GM20431 (cell line): ENCODE measurements around the gene ID3.

Experiments used
- in situ Hi-C: fragments of 300-500 bp; cut with MseI, MboI; formaldehyde crosslinking; loops from one replicate; pipeline ENCODE4 v1.15.0; 2020; ENCODE audit warnings: low sequenced_read_pairs; ENCODE audit not compliant: unreplicated experiment

Gene ID3

DNA sequence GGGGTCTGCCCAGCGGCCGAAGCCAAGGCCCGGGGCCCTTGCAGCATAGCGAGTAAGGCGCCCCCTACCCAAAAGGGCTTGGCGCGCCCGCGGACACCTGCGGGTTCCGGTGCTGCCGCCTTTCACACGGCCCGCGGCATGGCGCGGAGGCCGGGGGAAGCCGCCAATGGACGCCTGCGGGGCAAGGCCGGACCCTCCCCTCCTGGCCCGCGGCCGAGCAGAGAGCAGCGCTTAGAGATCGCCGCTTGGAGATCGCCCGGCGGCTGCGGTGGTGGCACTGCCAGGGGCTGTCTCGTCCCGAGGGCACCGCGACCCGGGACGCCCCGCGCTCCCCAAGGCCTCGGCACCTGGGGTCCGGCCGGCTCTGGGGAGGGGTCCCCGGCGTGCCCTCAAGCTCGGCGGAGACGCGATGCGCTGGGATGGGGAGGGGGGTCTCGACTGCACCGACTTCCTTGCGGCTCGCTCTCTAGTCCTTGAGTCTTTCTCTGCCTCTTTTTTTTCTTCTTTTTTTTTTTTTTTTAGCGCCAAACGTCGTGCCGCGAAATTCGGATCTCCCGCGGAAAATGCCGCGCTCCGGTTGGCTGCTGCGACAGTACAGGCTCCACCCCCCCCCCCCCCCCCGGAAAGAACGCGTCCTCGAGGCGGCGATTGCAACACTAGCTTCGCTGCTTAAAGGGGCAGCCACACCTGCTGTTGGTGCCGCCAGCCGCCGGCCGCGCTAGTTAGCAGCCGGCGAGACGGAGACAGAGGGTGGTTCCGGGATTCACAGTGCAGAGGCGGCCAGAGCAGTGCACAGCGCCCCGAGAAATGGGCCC, 28.3 kb downstream of the ID3 start, which contains the start of gene E2F2:
Gene E2F2 (minus strand): TSS at position 487 of the 815 bp plus-strand sequence. CDS start 440 bp downstream, at position 47.
- in situ Hi-C loops: no loop called here

DNA sequence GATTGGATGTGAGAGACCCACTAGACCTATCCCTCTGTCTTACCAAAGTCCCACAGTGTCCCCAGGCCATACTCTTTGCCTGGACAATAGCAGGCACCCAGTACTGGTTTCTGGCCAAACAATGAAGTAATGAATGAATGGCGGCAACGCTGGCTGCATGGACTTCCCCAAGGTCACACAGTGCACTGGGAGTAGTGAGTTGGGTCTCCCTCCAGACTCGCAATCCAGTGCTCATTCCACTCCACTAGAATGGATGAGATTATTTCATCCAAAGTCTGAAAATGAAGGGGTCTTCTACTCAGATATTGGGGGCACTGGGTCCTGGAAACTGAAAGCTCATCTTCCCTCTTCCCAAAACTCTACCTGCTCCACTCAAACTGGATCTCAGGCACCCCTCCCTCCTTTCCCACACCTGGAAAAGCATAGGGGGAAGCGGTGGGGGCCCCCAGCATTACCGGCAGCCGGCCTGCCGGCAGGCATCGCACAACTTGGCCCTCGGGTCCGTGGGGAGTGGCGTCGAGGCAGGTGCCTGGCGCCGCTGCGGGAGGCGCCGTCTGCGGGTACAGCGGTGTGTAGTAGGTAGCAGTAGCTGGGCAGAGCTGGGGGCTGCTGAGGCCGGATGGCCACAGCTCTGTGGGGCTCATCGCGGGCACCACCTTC, 29.1 kb downstream of the ID3 start:
- in situ Hi-C loops: no loop called here

DNA sequence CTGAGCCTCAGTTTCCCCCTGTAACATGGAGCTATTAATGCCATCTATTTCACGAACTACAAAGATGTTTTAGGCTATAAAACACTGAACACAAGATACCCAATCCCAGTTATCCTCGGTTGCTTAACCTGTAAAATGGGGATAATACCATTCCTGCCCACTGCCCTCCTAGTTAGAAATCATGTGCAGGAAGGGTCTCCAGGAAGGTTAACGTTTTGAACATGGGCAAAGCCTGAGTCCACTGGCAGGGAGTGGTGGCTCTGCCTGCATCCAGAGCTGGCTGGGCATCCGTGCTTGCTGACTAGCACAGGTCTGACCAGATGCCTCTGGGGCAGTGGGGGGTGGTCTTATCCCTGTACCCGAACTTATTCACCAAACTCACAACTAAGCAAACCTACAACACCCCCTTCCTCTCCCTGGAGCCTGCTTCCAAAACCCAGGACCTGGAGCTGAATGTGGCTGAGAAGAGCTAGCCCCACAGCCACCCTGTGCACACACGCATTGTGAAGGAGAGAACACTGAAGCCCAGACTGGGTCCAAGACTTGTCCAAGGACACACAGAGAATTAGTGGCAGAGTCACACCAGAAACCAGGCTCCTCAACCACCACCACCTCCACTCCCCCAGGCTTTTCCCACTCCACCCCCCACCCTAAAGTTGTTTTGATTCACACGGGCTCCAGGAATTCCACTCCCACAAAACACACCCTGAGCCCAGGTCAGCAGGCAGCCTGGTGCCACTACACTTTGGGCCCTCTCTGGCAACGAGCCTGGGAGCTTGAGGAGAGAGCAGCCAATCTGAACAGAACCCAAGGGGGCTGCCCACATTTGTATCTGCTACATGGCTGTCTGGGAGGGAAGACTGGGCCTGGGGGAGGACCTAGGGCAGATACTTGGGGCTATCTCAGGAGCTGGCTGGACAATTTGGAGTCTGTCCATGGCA, 29.9 kb downstream of the ID3 start:
- in situ Hi-C loops: no loop called here

GRCh38 chr1:23528250-23528978, 30.9 kb downstream of the ID3 start:
- in situ Hi-C loops: no loop called here

- in situ Hi-C loops: no loop called here
Measured at GRCh38 chr1:23527900-23528249, 31.4 kb downstream of the ID3 start.

DNA sequence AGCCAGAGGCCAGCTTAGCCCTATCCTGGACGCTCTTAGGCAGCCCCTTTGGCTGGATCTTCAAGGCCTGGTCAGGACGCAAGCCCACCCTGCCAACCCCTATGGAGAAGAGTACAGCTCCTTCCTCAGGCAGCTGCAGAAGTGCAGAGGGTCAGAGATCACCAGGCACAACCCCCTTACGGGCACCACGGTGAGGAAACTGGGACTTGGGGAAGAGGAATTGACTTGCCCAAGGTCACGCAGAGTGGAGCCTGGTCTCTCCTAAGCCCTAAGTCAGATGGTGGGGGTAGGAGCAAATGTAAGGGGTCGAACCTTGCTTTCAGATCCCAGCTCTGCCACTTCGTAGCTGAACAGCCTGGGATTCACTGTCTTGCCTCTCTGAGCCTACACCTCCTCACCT, 31.9 kb downstream of the ID3 start:
- in situ Hi-C loops: no loop called here

DNA sequence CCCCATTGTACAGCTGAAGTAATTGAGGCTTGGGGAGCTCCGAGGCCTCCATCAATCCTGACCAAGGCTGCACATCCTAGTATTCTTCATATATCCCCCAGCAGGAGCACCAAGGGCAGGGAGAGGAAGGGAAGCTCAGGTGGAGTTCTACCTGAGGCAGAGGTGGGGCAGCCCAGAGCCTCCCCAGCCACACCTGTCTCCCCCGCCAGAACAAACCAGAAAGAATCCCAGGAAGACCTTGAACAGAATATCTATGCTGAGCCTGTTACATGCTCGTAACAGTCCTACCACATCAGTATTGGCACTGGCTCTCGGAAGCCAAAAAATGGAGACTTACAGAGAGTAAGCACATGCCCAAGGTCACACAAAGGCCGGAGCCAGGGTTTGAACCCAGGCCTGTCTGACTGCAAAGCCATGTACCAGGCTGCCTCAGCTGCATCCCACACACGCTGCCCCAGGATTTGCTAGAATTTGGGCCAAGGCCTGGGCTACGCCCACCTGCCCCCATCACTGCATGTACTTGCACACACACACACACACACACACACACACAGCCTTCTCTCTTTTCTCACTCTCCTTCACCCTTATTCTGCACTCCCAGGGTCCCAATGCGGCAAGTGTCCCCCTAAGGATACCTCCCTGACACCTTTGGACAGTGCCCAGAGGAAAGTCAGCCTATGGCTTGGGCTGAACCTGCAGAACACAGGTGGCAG, 32.8 kb downstream of the ID3 start:
- in situ Hi-C loops: no loop called here

GRCh38 chr1:23525558-23526250, 33.6 kb downstream of the ID3 start:
- in situ Hi-C loops: no loop called here

DNA sequence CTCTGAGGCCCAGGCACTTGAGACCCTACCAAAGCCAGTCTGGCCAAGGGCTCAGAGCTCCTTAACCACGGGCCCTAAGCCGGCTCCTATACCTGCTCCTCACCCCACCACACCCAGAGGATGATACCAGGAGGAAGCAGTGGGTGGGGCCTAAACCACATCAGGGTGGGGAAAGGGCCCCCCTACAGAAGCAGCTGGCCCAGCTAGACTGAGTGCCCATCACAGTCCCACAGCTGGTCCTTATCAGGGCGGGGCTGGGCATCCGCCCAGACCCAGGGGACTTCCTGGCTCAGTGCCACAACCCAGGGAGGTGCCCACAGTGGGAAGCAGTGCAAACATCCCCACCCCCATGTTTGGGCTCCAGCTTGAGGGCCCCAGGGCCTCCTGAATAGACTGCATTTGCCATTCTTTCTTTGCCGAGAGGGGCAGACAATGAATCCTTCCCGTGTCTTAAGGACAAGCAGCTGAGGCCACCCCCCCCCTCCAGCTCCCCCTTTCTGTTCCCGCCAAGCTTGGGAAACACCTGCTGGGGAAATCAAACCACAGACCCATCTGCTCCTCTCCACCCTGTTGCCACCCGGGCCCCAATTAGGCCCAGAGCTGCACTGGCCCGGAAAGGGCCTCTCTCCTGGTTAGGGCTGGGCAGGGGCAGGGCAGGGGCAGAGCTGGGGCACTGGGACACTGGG, 34.4 kb downstream of the ID3 start:
- in situ Hi-C loops: no loop called here

DNA sequence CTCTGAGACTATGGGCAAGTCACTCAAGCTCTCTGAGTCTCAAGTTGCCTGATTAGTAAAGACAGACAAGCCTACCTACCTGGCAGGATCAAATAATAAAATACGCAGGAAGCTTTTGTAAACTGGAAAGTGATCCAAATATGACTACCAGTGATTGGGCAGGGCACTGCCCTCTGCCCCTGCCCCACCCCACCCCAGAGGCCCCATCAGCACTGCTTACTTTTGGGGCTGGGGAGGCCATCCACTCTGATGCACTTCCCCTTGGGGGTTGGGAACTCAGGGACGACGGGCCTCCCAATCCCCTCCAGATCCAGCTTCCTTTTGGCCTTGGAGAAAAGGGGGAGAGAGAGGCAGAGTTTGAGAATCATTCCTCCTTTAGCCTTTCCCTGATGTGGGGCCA, 35.1 kb downstream of the ID3 start:
- in situ Hi-C loops: no loop called here

DNA sequence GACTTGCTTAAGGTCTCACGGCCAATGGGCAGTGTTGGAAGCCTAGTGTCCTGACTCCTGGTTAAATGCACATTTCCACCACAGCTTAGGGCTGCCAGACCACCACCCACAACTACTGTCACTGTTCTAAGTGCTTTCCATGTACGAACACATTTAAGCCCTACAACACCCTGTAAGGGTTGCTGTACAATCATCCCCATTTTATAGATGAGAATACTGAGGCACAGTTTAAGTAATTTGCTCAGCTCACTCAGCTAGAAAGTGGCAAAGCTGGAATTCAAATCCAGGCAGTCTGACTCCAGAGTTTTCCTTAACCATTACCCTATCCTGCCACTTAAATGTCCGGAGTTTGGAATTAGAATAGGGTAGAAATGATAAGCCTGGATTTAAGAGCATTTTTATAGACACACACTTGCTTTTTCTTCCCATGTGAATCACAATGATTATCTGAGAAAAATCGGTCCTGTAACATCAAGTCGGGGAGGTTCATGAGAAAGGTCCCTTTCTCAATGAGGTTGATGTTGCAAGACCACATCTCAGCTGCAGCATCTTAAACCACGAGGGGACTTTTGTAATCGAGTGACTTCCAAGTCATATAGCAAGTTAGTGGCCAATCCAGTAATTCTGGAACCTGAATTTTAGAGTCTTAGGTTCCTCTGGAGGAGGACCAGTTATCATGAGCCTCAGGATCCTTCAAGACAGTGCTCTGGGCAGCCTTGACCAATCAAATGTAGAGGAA, 36.9 kb downstream of the ID3 start:
- in situ Hi-C loops: no loop called here

DNA sequence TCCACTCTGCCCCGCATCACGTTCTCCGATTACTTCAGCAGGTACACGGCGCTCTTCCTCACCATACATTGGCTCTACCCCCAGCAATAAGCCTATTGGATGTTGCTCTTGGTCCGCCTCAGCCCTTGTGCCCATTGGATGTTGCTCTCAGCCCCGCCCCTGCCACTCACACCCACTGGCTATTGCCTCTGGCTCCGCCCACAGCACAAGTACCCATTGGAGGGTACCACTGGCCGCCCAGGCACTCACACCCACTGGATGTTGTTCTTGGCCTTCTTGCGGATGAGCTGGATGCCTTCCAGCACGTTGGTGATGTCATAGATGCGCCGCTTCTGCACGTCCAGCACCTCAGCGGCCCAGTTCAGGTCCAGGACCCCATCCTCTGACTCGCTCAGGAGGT, 37.7 kb downstream of the ID3 start:
- in situ Hi-C loops: no loop called here

DNA sequence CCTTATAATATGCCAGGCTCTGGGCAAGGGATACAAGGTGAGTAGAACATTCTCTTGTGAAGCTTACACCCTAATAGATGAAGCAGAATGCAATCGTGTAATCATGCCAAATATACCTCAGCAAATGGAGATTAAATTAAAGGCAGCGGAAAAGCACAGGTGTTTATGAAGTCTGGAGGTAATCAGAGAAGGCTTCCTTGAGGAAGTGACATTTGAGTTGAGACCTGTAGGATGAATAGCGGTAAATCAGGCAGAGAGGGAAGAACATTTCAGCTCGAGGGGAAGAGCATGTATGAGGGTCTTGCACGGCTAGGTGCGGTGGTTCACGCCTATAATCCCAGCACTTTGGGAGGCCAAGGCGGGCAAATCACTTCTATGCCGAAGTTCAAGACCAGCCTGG, 41.7 kb downstream of the ID3 start:
- in situ Hi-C loops: no loop called here

DNA sequence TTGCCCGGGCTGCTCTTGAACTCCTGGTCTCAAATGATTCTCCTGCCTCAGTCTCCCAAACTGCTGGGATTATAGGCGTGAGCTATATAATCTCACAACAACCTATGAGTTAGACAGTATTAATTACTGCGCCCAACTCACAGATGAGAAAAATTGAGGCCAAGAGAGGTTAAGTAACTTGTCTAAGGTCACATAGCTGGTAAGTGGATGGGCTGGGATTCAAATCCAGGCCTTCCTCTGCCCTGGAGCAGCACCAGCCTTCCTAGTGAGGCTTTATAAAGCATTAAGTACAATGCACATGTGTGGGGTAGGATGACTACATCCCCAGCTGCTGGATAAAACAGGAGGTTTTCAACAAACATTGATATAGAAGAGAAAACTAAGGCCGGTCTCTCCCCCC, 43.4 kb downstream of the ID3 start:
- in situ Hi-C loops: no loop called here

DNA sequence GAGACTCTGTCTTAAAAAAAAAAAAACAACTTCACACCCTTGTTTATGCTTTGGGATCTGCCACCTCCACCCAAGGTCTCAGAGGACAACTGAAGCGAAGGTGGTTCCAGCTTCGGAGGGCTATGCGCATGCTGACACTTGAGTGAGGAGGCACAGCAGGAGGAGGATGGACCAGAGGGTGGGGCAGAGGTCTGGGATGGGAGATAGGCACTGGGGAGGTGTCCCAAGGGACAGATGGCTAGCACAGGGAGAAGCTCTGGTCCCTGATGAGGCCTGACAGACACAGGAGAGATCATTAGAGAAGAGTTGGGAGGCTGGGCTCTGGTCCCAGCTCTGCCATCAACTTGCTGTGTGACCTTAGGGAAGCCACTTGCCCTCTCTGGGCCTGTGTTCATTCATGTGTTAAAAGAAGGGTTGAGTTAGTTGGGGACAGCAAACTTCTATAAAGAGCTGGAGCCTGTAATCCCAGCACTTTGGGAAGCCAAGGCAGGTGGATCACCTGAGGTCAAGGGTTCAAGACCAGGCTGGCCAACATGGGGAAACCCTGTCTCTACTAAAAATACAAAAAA, 45.1 kb downstream of the ID3 start:
- in situ Hi-C loops: no loop called here

GRCh38 chr1:23509896-23510295, 49.4 kb downstream of the ID3 start:
- in situ Hi-C loops: no loop called here
